Loucy (cell line): Measurements from ENCODE around the gene ZFHX2.

Experiments
- H2AFZ ChIP-seq: fragments of 200-600 bp; sonication (generic); 2 replicates; pipeline ENCODE4 v1.6.0; 2016; ENCODE audit warnings: antibody characterized with exemption, mild to moderate bottlenecking, low read length, moderate library complexity
- H3F3A ChIP-seq: fragments of 200-600 bp; 2 replicates; pipeline ENCODE4 v1.6.0; 2016; ENCODE audit warnings: antibody characterized with exemption, low read depth, mild to moderate bottlenecking
- H3K27me3 ChIP-seq: fragments of 200-600 bp; sonication (generic); 2 replicates; pipeline ENCODE4 v1.6.1; 2014; ENCODE audit warnings: low read length, mild to moderate bottlenecking; ENCODE audit not compliant: insufficient read depth, poor library complexity, severe bottlenecking
- H3K36me3 ChIP-seq: fragments of 200-600 bp; sonication (generic); 2 replicates; pipeline ENCODE4 v1.6.1; 2016; ENCODE audit warnings: low read length; ENCODE audit not compliant: insufficient read depth
- H3K4me1 ChIP-seq: fragments of 200-600 bp; sonication (generic); 2 replicates; pipeline ENCODE4 v1.5.1; 2014; ENCODE audit warnings: low read length, mild to moderate bottlenecking; ENCODE audit not compliant: insufficient read depth, poor library complexity, severe bottlenecking
- H3K4me2 ChIP-seq: fragments of 200-600 bp; sonication (generic); 2 replicates; pipeline ENCODE4 v1.6.0; 2014; ENCODE audit warnings: antibody characterized with exemption, low read length, low read depth, mild to moderate bottlenecking; ENCODE audit not compliant: poor library complexity, severe bottlenecking
- H3K4me3 ChIP-seq: fragments of 200-600 bp; sonication (generic); 2 replicates; pipeline ENCODE4 v1.5.1; 2014; ENCODE audit warnings: low read length, mild to moderate bottlenecking, mixed read lengths; ENCODE audit not compliant: poor library complexity, severe bottlenecking
- H3K79me2 ChIP-seq: fragments of 200-600 bp; sonication (generic); 2 replicates; pipeline ENCODE4 v1.6.1; 2014; ENCODE audit warnings: low read length; ENCODE audit not compliant: insufficient read depth
- H3K9ac ChIP-seq: fragments of 200-600 bp; sonication (generic); 2 replicates; pipeline ENCODE4 v1.6.0; 2014; ENCODE audit warnings: mild to moderate bottlenecking, low read depth, low read length, moderate library complexity; ENCODE audit not compliant: poor library complexity, severe bottlenecking
- H3K9me2 ChIP-seq: fragments of 200-600 bp; sonication (generic); replicated peaks from 2 replicates; pipeline ENCODE4 v1.6.1; 2016; ENCODE audit warnings: low read depth, low read length, mixed read lengths
- H3K9me3 ChIP-seq: fragments of 200-600 bp; sonication (generic); 2 replicates; pipeline ENCODE4 v1.6.1; 2014; ENCODE audit warnings: mild to moderate bottlenecking, antibody characterized with exemption, low read length, low read depth; ENCODE audit not compliant: insufficient read depth
- H4K20me1 ChIP-seq: fragments of 200-600 bp; sonication (generic); 2 replicates; pipeline ENCODE4 v1.6.0; 2014; ENCODE audit warnings: antibody characterized with exemption, low read length, mild to moderate bottlenecking; ENCODE audit not compliant: insufficient read depth, poor library complexity, severe bottlenecking
- EZH2phosphoT487 ChIP-seq: fragments of 200-600 bp; IDR thresholded peaks from 2 replicates; pipeline ENCODE4 v1.6.1; 2018; ENCODE audit warnings: antibody characterized with exemption, mild to moderate bottlenecking, moderate library complexity, borderline replicate concordance
- TF ChIP-seq, protein P1 (sequence below): fragments of 200-600 bp; sonication (generic); conservative IDR thresholded peaks from 2 replicates; pipeline ENCODE4 v1.5.1; 2014; ENCODE audit warnings: mild to moderate bottlenecking, antibody characterized with exemption, low read length

ZFHX2 gene

DNA sequence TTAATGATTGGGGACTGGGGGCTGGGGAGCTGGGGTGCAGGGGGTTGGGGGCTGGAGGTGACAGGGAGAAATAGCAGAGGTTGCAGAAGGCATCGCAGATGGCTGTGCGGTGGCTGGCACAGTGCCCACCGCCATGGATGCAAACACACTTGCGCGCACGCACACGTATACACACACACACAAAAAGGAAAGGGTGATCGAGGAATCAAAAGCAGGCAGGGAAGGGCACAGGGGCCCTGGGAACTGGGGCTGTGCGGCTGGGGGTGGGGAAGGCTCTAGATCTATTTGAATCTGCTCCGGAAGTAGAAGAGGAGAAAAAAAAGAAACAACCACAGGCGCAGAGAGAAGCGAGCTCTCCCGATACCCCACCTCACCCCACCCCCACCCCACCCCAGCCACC, 39.4 kb downstream of the ZFHX2 start:
- Histone ChIP-seq H3K9me2 (no peaks in the 10 kb centered on the region), H3K4me3 (no peak overlapping the region), H3K36me3 (no peaks in the 10 kb centered on the region), H3K4me2 (no peak overlapping the region), H3K9ac (no peak overlapping the region), H3F3A (no peaks in the 10 kb centered on the region), H3K79me2 (no peaks in the 10 kb centered on the region), H2AFZ (no peak overlapping the region), H3K9me3 (no peaks in the 10 kb centered on the region), H3K27me3 (no peaks in the 10 kb centered on the region), H4K20me1 (no peaks in the 10 kb centered on the region), H3K4me1 (no peaks in the 10 kb centered on the region)
- no peak for TF ChIP-seq EZH2phosphoT487
- TF ChIP-seq, protein P1, sequence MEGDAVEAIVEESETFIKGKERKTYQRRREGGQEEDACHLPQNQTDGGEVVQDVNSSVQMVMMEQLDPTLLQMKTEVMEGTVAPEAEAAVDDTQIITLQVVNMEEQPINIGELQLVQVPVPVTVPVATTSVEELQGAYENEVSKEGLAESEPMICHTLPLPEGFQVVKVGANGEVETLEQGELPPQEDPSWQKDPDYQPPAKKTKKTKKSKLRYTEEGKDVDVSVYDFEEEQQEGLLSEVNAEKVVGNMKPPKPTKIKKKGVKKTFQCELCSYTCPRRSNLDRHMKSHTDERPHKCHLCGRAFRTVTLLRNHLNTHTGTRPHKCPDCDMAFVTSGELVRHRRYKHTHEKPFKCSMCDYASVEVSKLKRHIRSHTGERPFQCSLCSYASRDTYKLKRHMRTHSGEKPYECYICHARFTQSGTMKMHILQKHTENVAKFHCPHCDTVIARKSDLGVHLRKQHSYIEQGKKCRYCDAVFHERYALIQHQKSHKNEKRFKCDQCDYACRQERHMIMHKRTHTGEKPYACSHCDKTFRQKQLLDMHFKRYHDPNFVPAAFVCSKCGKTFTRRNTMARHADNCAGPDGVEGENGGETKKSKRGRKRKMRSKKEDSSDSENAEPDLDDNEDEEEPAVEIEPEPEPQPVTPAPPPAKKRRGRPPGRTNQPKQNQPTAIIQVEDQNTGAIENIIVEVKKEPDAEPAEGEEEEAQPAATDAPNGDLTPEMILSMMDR: no peak

DNA sequence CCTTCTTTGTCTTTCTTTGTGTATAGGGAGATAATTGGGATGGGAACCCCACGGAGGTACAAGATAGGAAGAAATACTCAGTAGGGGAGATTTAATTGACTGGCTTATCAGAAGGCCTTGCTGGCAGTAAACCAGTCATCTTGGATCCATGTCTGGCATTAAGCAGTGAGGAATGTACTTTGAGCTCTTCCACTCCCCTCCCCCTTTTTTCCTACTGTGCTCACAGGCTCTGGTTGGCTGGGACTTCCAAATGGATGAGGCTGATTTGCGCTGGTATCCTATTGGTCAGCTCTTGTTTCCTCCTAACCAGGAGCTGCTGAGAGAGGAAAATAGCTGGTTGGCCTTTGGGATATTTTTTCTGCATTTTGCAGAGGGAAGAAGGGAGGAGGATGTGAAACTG, 57.3 kb downstream of the ZFHX2 start:
- no peak overlapping the region for H3K9ac ChIP-seq
- no peak overlapping the region for H3K4me2 ChIP-seq
- H3K4me3 ChIP-seq: no peak overlapping the region

DNA sequence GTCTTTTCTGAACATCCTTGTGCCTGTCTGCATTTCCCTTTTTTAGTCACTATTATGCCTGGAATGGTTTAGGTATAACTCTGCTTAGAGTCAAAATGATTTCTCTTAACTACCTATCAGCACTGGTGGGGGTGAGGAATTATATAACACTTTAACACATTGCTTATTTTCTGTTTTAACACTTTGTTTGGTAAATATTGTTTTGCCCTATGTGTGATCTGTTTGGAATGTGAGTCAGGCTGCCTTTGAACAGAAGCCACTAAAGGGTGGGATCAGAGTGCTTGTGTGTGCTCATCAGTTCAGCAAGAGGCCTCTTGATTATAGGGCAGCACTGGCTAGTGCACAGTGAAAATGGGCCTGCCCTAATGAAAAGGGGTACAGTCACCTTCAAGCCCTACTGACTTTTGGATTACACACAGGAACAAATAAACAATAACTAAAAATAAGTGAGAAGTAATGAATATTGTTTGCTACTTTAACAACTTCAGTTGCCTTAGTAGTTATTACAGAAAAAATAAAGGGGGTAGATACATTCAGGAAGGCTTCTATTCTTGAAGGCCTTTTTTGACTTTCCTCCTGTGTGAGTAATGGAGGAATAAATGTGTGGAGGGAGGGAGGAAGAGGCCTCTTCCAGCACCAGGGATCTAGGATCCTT, 58.8 kb downstream of the ZFHX2 start:
- Histone ChIP-seq H3K27me3 (no peaks in the 10 kb centered on the region), H3F3A (no peaks in the 10 kb centered on the region), H3K9me3 (no peaks in the 10 kb centered on the region), H3K36me3 (no peaks in the 10 kb centered on the region), H2AFZ (no peak overlapping the region), H3K4me1 (no peaks in the 10 kb centered on the region), H3K79me2 (no peaks in the 10 kb centered on the region), H3K4me2 (no peak overlapping the region), H4K20me1 (no peaks in the 10 kb centered on the region), H3K9me2 (no peaks in the 10 kb centered on the region), H3K4me3 (no peak overlapping the region), H3K9ac (no peak overlapping the region)
- TF ChIP-seq, protein P1: no peak
- no peak for TF ChIP-seq EZH2phosphoT487

More for the DNA sequence above, 57.3 kb downstream of the ZFHX2 start:
- Histone ChIP-seq H3F3A (no peaks in the 10 kb centered on the region), H3K9me2 (no peaks in the 10 kb centered on the region), H3K27me3 (no peaks in the 10 kb centered on the region), H3K79me2 (no peaks in the 10 kb centered on the region), H2AFZ (no peak overlapping the region), H3K36me3 (no peaks in the 10 kb centered on the region), H3K4me1 (no peaks in the 10 kb centered on the region), H3K9me3 (no peaks in the 10 kb centered on the region), H4K20me1 (no peaks in the 10 kb centered on the region)
- no peak for TF ChIP-seq EZH2phosphoT487
- TF ChIP-seq, protein P1: no peak
